ENCODE results near the gene EMID1. TPM values are rescaled to one million over a fixed set of nuclear protein-coding genes. Genes with fewer than 3 reads are reported as not detected.

Gene EMID1
- total RNA-seq, 3 donors from 2014 or later (not counting 1 experiment from before 2014, with no cell fraction given): 0.59 to 1.3 (median 0.65) TPM

DNA sequence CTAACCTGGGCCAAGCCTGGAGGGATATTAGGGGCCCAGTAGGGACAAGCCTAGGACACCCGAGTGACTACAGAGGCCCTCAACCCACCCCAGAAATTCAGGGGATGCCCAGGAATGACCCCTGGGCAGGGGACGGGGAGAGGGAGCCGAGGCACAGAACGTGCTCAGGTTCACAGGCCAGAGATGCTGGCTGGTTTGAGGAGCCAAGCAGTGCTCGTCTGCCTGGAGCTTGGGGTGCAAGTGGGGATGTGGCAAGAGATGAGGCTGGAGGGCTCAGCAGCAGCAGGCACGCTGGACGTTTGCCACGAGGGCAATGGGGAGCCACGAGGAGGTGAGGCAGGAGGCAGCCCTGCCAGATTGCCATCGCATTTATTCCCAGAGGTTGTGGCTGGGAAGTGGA lies 34.0 kb upstream of the EMID1 start:
- no peaks in the 10 kb centered on the region for H3K27me3 ChIP-seq (ENCODE audit: control insufficient read depth, insufficient read depth, low read length)
- intact Hi-C loops (cut with micrococcal nuclease): no loop called here
- Mint-ChIP-seq H3K27me3 (ENCODE audit: low read depth in 2 of 2) (peaks cover 12 to 17% of the 10 kb centered on the region in 2 donors), H3K9me3 (peaks cover 7 to 9% of the 10 kb centered on the region in 2 donors), H3K4me3 (no peak overlapping the region), H3K36me3 (peaks cover 17% of the 10 kb centered on the region), H3K27ac (no peak overlapping the region), H3K4me1 (peaks cover 11% of the 10 kb centered on the region in 2 donors)
- WGBS (ENCODE audit: insufficient coverage): 85% methylated on average over 9 of the region's 10 CpGs
- DNase-seq: no peak
- peaks cover 13% of the 10 kb centered on the region for H3K4me1 ChIP-seq (ENCODE audit: control insufficient read depth, insufficient read depth, low read length)
- H3K36me3 ChIP-seq (ENCODE audit: control insufficient read depth, insufficient read depth, low read length): no peaks in the 10 kb centered on the region
- no peak overlapping the region for H3K27ac ChIP-seq (ENCODE audit: low read length)
- no peak overlapping the region for H3K4me3 ChIP-seq (ENCODE audit: low read length)
- TF ChIP-seq, protein P1, sequence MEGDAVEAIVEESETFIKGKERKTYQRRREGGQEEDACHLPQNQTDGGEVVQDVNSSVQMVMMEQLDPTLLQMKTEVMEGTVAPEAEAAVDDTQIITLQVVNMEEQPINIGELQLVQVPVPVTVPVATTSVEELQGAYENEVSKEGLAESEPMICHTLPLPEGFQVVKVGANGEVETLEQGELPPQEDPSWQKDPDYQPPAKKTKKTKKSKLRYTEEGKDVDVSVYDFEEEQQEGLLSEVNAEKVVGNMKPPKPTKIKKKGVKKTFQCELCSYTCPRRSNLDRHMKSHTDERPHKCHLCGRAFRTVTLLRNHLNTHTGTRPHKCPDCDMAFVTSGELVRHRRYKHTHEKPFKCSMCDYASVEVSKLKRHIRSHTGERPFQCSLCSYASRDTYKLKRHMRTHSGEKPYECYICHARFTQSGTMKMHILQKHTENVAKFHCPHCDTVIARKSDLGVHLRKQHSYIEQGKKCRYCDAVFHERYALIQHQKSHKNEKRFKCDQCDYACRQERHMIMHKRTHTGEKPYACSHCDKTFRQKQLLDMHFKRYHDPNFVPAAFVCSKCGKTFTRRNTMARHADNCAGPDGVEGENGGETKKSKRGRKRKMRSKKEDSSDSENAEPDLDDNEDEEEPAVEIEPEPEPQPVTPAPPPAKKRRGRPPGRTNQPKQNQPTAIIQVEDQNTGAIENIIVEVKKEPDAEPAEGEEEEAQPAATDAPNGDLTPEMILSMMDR (IDR thresholded peaks at IDR 0.05): no peak
- no peak for ATAC-seq
- H3K9me3 ChIP-seq (ENCODE audit: control insufficient read depth, insufficient read depth, low read length): no peaks in the 10 kb centered on the region

DNA sequence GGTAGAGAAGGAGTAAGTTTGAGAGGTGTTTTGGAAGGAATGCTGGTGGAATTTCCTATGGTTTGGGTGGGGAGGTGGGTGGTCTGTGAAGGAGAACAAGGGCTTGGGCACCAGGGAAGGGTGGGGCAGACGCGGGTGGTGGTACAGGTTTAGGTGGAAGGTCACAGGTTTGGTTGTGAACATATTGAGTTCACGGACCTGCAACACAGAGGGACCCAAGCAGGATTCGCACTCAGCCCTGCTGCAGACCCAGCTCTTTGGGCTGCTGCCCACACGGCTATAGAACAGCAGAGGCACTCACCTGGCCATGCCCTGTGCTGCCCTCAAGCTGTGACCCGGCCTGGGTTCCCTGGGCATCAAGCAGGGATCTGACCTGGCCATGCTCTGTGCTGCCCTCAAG lies 33.5 kb upstream of the EMID1 start:
- no peak overlapping the region for H3K4me3 ChIP-seq (ENCODE audit: low read length)
- no peak overlapping the region for H3K27ac ChIP-seq (ENCODE audit: low read length)
- Mint-ChIP-seq H3K9me3 (peaks cover 7 to 9% of the 10 kb centered on the region in 2 donors), H3K4me3 (no peak overlapping the region), H3K27me3 (ENCODE audit: low read depth in 2 of 2) (peaks cover 12 to 18% of the 10 kb centered on the region in 2 donors), H3K36me3 (peaks cover 17% of the 10 kb centered on the region), H3K4me1 (peaks cover 6% of the 10 kb centered on the region in 2 donors), H3K27ac (no peak overlapping the region)
- DNase-seq (no peak), ATAC-seq (no peak)
- intact Hi-C loops (cut with micrococcal nuclease): no loop called here
- H3K36me3 ChIP-seq (ENCODE audit: control insufficient read depth, insufficient read depth, low read length): no peaks in the 10 kb centered on the region
- H3K9me3 ChIP-seq (ENCODE audit: control insufficient read depth, insufficient read depth, low read length): no peaks in the 10 kb centered on the region
- peaks cover 8% of the 10 kb centered on the region for H3K4me1 ChIP-seq (ENCODE audit: control insufficient read depth, insufficient read depth, low read length)
- WGBS (ENCODE audit: insufficient coverage): 91% methylated on average over 6 of the region's 6 CpGs
- H3K27me3 ChIP-seq (ENCODE audit: control insufficient read depth, insufficient read depth, low read length): no peaks in the 10 kb centered on the region
- TF ChIP-seq, protein P1 (IDR thresholded peaks at IDR 0.05): no peak

DNA sequence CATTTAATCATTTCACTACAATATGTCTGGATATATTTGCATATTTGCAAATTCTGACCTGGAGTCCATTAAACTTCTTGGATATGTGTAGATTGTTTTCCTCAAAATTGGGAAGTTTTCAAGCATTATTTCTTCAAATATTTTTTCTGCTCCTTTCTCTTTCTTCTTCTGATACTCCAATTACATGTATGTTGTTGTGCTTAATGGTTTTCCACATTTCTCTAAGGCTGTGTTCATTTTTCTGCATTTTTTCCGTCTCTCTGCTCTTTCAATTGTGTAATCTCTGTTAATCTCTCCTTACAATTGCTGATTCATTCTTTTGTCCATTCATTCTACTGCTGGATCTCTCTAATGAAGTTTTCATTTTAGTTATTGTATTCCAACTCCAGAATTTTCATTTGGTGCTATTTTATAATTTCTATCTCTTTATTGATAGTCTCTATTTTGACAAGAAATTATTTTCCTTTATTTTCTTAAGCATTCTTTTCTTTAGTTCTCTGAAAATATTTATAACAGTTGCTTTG lies 30.3 kb upstream of the EMID1 start:
- H3K4me3 ChIP-seq (ENCODE audit: low read length): no peak overlapping the region
- intact Hi-C loops (cut with micrococcal nuclease): no loop called here
- H3K9me3 Mint-ChIP-seq: peaks cover 7 to 9% of the 10 kb centered on the region in 2 donors
- WGBS (ENCODE audit: insufficient coverage): 100% methylated on average over 1 of the region's 1 CpG
- TF ChIP-seq, protein P1 (IDR thresholded peaks at IDR 0.05): no peak
- H3K27ac Mint-ChIP-seq: no peak overlapping the region
- no peak for DNase-seq
- H3K27ac ChIP-seq (ENCODE audit: low read length): no peak overlapping the region
- H3K36me3 ChIP-seq (ENCODE audit: control insufficient read depth, insufficient read depth, low read length): no peaks in the 10 kb centered on the region
- no peak for ATAC-seq
- H3K27me3 ChIP-seq (ENCODE audit: control insufficient read depth, insufficient read depth, low read length): no peaks in the 10 kb centered on the region
- no peaks in the 10 kb centered on the region for H3K9me3 ChIP-seq (ENCODE audit: control insufficient read depth, insufficient read depth, low read length)
- H3K4me1 Mint-ChIP-seq: no peaks in the 10 kb centered on the region
- no peak overlapping the region for H3K4me3 Mint-ChIP-seq
- H3K36me3 Mint-ChIP-seq: peaks cover 17% of the 10 kb centered on the region
- H3K27me3 Mint-ChIP-seq (ENCODE audit: low read depth in 2 of 2): peaks cover 11 to 18% of the 10 kb centered on the region in 2 donors
- H3K4me1 ChIP-seq (ENCODE audit: control insufficient read depth, insufficient read depth, low read length): no peaks in the 10 kb centered on the region

Data from natural killer cell (primary cell).